SW 1271 (cell line): Measurements from ENCODE around the gene MMP28.

Experiments used
- DNase-seq, 2 experiments: peaks; one replicate each; lab custom pipeline; 2025; lab: John Stamatoyannopoulos, UW

Gene MMP28

GRCh38 chr17:35742896-35743477 lies 52.5 kb downstream of the MMP28 start:
- no peak for DNase-seq

GRCh38 chr17:35742496-35742895 lies 52.9 kb downstream of the MMP28 start:
- DNase-seq: no peak

GRCh38 chr17:35740997-35741931 lies 54.2 kb downstream of the MMP28 start:
- DNase-seq: no peak

GRCh38 chr17:35740216-35740615 lies 55.2 kb downstream of the MMP28 start:
- no peak for DNase-seq

GRCh38 chr17:35738519-35739133 lies 56.8 kb downstream of the MMP28 start:
- DNase-seq: no peak

- no peak for DNase-seq
Measured at GRCh38 chr17:35736236-35736635, 59.2 kb downstream of the MMP28 start.

- DNase-seq: no peak
Measured at GRCh38 chr17:35735036-35735805, 60.2 kb downstream of the MMP28 start.

- DNase-seq: no peak
Measured at GRCh38 chr17:35734396-35734795, 61.0 kb downstream of the MMP28 start.

GRCh38 chr17:35733366-35733765 lies 62.1 kb downstream of the MMP28 start:
- DNase-seq: no peak

- no peak for DNase-seq
Measured at GRCh38 chr17:35732806-35733136, 62.7 kb downstream of the MMP28 start.

GRCh38 chr17:35731917-35732805 lies 63.3 kb downstream of the MMP28 start:
- no peak for DNase-seq

GRCh38 chr17:35731239-35731916 lies 64.1 kb downstream of the MMP28 start, which contains the start of gene RASL10B:
TSS of gene RASL10B (plus strand) at chr17:35731639. CDS start at chr17:35735185, 3,546 bp downstream.
- DNase-seq: no peak

- no peak for DNase-seq
Measured at GRCh38 chr17:35730400-35731005, 64.9 kb downstream of the MMP28 start.

- DNase-seq: no peak
Measured at GRCh38 chr17:35729405-35729833, 66.0 kb downstream of the MMP28 start.

GRCh38 chr17:35728551-35728950 lies 66.9 kb downstream of the MMP28 start:
- DNase-seq: no peak

- no peak for DNase-seq
Measured at GRCh38 chr17:35727635-35728034, 67.8 kb downstream of the MMP28 start.

- DNase-seq: no peak
Measured at GRCh38 chr17:35726953-35727460, 68.4 kb downstream of the MMP28 start.

- DNase-seq: no peak
Measured at GRCh38 chr17:35726127-35726952, 69.1 kb downstream of the MMP28 start.

GRCh38 chr17:35725802-35726126 lies 69.7 kb downstream of the MMP28 start:
- no peak for DNase-seq
